Skeletal muscle cell (primary cell): ENCODE results near the gene LRPPRC.

ENCODE experiments used
- DNase-seq: peaks from one replicate; pipeline ENCODE4 v3.0.0-alpha.2; 2010; ENCODE audit warnings: low read depth
- H3K4me3 ChIP-seq: 2 replicates; pipeline ENCODE4 v1.5.1; 2011; ENCODE audit warnings: low read depth, mild to moderate bottlenecking, control low read depth, low read length, moderate library complexity

Gene LRPPRC

DNA sequence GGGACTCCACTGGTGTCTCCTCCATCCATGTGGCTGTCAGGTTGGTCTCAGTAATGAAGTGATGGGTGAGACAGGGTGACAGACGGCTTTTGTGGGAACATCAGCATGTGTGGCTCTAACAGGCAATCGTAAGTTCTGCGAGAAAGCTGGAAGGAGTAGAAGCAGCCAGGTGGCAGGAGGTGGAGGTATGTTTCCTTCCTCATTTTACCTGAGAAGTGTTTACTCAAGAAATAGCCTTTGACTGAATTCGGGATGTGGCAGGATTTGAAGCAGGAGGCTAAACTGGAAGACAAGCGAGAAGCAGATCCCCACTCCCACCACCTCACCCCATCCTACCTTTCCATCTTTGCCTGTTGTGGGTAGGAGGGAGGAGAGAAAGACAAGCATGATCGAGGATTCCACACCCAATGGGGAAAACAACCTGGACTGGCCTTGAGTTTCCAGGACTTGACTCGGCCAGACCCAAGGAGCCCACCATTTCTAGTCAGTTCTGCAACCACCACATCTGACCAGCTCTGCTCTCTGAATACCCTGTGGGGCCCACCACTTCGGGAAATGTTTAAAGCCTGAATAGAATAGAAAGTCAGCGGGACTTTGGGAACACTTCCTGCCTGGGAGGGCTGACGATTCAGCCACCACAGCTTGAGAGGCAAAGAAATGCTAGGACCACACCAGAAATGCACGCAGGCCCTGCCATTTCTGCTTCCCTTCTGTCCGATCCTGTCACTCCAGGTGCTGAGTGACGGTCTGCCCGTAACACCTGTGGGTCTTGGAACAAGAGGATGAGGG, 155.8 kb downstream of the LRPPRC start:
- H3K4me3 ChIP-seq, result no peak overlapping the region
- DNase-seq, result no peak

DNA sequence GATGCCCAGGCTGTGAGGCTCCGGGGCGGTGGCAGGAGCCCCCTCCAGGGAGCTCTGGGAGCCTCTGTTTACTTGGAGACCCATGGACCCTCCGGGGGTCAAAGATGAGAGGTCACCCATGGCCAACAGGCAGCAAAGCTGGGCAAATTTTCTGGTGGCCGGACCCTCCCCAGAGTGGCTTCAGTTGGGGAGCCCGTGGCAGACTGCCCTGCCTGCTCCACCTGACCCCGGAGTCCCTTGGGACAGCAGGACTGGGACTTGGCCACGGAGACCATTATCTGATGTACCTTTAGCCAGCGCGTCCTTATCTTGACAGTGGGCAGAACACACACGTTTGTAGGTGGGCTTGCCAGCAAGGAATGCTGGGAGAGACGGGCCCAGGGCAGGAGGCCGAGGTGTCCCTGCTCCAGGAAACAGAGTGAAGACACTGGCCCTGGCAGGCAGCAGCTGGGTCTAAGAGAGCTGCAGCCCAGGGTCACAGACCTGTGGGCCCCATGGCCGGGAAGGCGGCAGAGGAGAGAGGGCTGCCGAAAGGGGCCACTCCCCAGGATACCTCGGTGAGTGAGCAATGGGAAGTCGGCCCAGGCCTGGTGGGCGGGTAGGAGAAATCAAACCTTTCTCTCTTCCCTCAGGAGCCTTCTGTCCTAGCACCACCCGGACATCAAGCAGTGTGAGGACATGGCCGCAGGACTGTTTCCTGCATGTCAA, 157.1 kb downstream of the LRPPRC start, which contains the start of the genes ABCG5 and ABCG8:
TSS of gene ABCG5 (minus strand) at position 280 of the 708 bp plus-strand sequence. CDS start at position 120, 160 bp downstream.
TSS of gene ABCG8 (plus strand) at position 412 of the 708 bp plus-strand sequence. CDS start at position 495, 83 bp downstream.
- no peak within 1 kb of the TSS for H3K4me3 ChIP-seq
- no peak for DNase-seq

DNA sequence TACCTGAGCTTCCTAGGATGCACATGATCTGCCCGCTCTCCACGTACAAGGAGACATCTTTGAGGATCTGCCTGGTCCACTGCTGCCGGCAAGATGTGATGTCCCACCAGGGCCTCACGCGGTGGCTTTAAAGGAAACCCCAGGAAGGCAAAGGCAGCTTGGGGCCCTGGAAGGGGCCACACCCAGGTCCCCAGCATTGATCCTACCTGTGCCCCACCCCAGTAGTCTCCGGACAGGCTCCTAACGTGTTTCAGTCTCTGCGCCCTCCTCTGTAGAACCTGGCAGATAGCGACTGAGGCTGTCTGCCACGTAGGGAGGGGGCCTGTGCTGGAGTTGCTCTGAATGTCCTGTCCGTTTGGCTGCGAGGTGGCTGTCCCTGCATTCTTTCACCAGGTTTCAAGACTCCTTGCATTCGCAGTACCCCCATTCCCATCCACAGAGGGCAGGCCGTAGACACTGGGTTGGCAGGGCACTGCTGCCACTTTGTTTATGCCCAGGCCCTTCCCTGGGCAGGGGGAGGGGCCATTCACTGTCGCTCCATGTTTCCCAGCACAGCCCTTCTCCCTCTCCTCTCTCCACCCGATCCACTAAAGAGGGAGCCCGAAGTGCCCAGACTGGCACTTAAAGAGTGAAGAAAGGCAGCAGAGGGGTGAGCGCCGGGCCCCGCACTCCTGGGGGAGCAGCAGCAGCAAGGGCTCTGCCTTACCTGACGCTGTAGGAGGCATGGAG, 157.8 kb downstream of the LRPPRC start:
- DNase-seq, result no peak
- H3K4me3 ChIP-seq, result no peak overlapping the region

- H3K4me3 ChIP-seq, result no peak overlapping the region
- DNase-seq, result no peak
These were observed 158.8 kb downstream of the LRPPRC start for GRCh38 chr2:43837033-43837432.
